GF-D8 (cell line): ENCODE measurements around the gene FER1L5.

Experiments used
- DNase-seq: peaks from one replicate; lab custom pipeline; 2025; lab: John Stamatoyannopoulos, UW

The FER1L5 gene

GRCh38 chr2:96680561-96681141, 38.1 kb downstream of the FER1L5 start:
- no peak for DNase-seq

GRCh38 chr2:96681540-96681939, 39.0 kb downstream of the FER1L5 start:
- DNase-seq = no peak

- no peak for DNase-seq
Measured at GRCh38 chr2:96683307-96683706, 40.7 kb downstream of the FER1L5 start.

GRCh38 chr2:96683972-96684820, 41.6 kb downstream of the FER1L5 start:
- DNase-seq = no peak

- no peak for DNase-seq
Measured at GRCh38 chr2:96684883-96685576, 42.5 kb downstream of the FER1L5 start.

GRCh38 chr2:96685577-96686459, 43.3 kb downstream of the FER1L5 start:
- DNase-seq = no peak

- no peak for DNase-seq
Measured at GRCh38 chr2:96687266-96687665, 44.7 kb downstream of the FER1L5 start.

GRCh38 chr2:96687711-96688640, 45.4 kb downstream of the FER1L5 start:
- DNase-seq = no peak

GRCh38 chr2:96688649-96689430, 46.3 kb downstream of the FER1L5 start:
- DNase-seq = no peak

GRCh38 chr2:96689431-96689991, 46.9 kb downstream of the FER1L5 start:
- no peak for DNase-seq

- no peak for DNase-seq
Measured at GRCh38 chr2:96690306-96691021, 47.9 kb downstream of the FER1L5 start.

GRCh38 chr2:96691022-96691612, 48.6 kb downstream of the FER1L5 start:
- no peak for DNase-seq

GRCh38 chr2:96692094-96692971, 49.8 kb downstream of the FER1L5 start:
- DNase-seq = no peak

- no peak for DNase-seq
Measured at GRCh38 chr2:96693286-96694200, 51.0 kb downstream of the FER1L5 start.

- DNase-seq = no peak
Measured at GRCh38 chr2:96694279-96694678, 51.7 kb downstream of the FER1L5 start.

GRCh38 chr2:96694816-96695455, 52.4 kb downstream of the FER1L5 start:
- DNase-seq = no peak
